Measurements from ENCODE around the gene ADAMTSL1. TPM values are rescaled to one million over a fixed set of nuclear protein-coding genes. Genes with fewer than 3 reads are reported as not detected.

ADAMTSL1 gene
- total and polyA plus RNA-seq, 2 of the 13 experiments (the other 11 are each of a cell fraction or from before 2014, with no cell fraction given) = not detected

GRCh38 chr9:18668944-18669343, 195.0 kb downstream of the ADAMTSL1 start:
- BruUV-seq (replicated peaks) = no TSS peak
- 0% methylated on average over 2 of the region's 2 CpGs for WGBS (ENCODE audit: low lambda C conversion rate)
- H3K4me3 ChIP-seq (replicated peaks in 1 of 3; ENCODE audit: insufficient read depth in 1 of 3, low read depth in 2 of 3, low read length in 3 of 3) = no peak overlapping the region

More at GRCh38 chr9:18668944-18669343, 195.0 kb downstream of the ADAMTSL1 start:
- DNase-seq (ENCODE audit: low spot score) (peak; percentile 20), ATAC-seq (peak; percentile 35; the same call in 2 of the 3 replicates), FAIRE-seq (no peak)
- Histone ChIP-seq H4K20me1 (ENCODE audit: insufficient read depth, low read length) (no peaks in the 10 kb centered on the region), H2AFZ (ENCODE audit: low read length) (no peak overlapping the region), H3K79me2 (ENCODE audit: insufficient read depth, low read length) (no peaks in the 10 kb centered on the region), H3K4me2 (ENCODE audit: low read depth, low read length) (no peak overlapping the region), H3K9me3 (ENCODE audit: low read length) (no peaks in the 10 kb centered on the region), H3K9ac (ENCODE audit: insufficient read depth, low read depth, low read length) (no peak overlapping the region), H3K27me3 (ENCODE audit: control insufficient read depth in 1 of 2, insufficient read depth in 2 of 2, low read length in 2 of 2) (no peaks in the 10 kb centered on the region), H3K36me3 (replicated peaks in 1 of 2; ENCODE audit: control insufficient read depth in 1 of 2, insufficient read depth in 2 of 2, low read length in 2 of 2) (no peaks in the 10 kb centered on the region), H3K27ac (ENCODE audit: extremely low read length, insufficient read depth, low read length) (no peak overlapping the region), H3K4me1 (ENCODE audit: insufficient read depth, low read length) (no peaks in the 10 kb centered on the region)
- intact Hi-C loops (cut with micrococcal nuclease; ENCODE audit: unreplicated experiment) = no loop called here
- CTCF ChIA-PET (ENCODE audit: low intra/inter-chr PET ratio, low total read pairs) = no interaction called here
- no peak for TF ChIP-seq ZNF614 (CRISPR knock-in tag; IDR thresholded peaks at IDR 0.05; ENCODE audit: borderline replicate concordance)
- peak; percentile 48; the same call in 1 of the 2 replicates for TF ChIP-seq FOXA3 (CRISPR knock-in tag; IDR thresholded peaks at IDR 0.05)
- TF ChIP-seq FOXA1 (IDR thresholded peaks at IDR 0.05) = no peak
- 0 out of 2 replicates have a peak, but pooled peaks have one; percentile 27 for TF ChIP-seq FOXA1 (CRISPR knock-in tag; IDR thresholded peaks at IDR 0.05)
- no peak for TF ChIP-seq DPF2 (CRISPR knock-in tag; IDR thresholded peaks at IDR 0.05; ENCODE audit: borderline replicate concordance, low read depth)
- TF ChIP-seq HNF4G (IDR thresholded peaks at IDR 0.05; ENCODE audit: borderline replicate concordance, low read depth, low read length) = no peak
- TF ChIP-seq HNF4G (CRISPR knock-in tag; IDR thresholded peaks at IDR 0.05; ENCODE audit: borderline replicate concordance, low read depth) = no peak
- TF ChIP-seq MYPOP (CRISPR knock-in tag; IDR thresholded peaks at IDR 0.05) = no peak
- peak; percentile 78 for TF ChIP-seq ZNF652 (CRISPR knock-in tag; IDR thresholded peaks at IDR 0.05; ENCODE audit: borderline replicate concordance, low read depth)
- no peak for TF ChIP-seq FOSL2 (CRISPR knock-in tag; IDR thresholded peaks at IDR 0.05)
- TF ChIP-seq SKI (IDR thresholded peaks at IDR 0.05; ENCODE audit: partially characterized antibody) = no peak
- no peak for TF ChIP-seq SOX13 (IDR thresholded peaks at IDR 0.05)
- peak in 1 of 2 experiments; percentile 62; a peak in 1 of 4 replicates for TF ChIP-seq SOX13 (CRISPR knock-in tag; conservative IDR thresholded peaks at IDR 0.05 in 1 of 2, IDR thresholded peaks at IDR 0.05 in 1 of 2)
- no peak for TF ChIP-seq SMAD9 (CRISPR knock-in tag; IDR thresholded peaks at IDR 0.05)
- peak; percentile 51; the same call in 1 of the 2 replicates for TF ChIP-seq SOX5 (CRISPR knock-in tag; IDR thresholded peaks at IDR 0.05; ENCODE audit: borderline replicate concordance)
- no peak for TF ChIP-seq REL (CRISPR knock-in tag; conservative IDR thresholded peaks at IDR 0.05)
- TF ChIP-seq SOX6 (IDR thresholded peaks at IDR 0.05) = no peak
- peak; percentile 19; the same call in 1 of the 2 replicates for TF ChIP-seq SOX6 (CRISPR knock-in tag; IDR thresholded peaks at IDR 0.05)
- no peak for TF ChIP-seq ZNF589 (CRISPR knock-in tag; conservative IDR thresholded peaks at IDR 0.05)
- POLR2A ChIA-PET = no interaction called here
- in situ Hi-C loops (cut with HindIII; ENCODE audit: extremely low pct_ligation_motif_present, low pct_unique_long_range_greater_than_20kb) = no loop called here

Data from HepG2 (cell line).